ENCODE measurements around the gene MOSMO. TPM values are rescaled to one million over a fixed set of nuclear protein-coding genes. Genes with fewer than 3 reads are reported as not detected.
A peak's percentile ranks its signal among the peaks of the same experiment; 100 is the strongest.

The MOSMO gene
- total RNA-seq (2014; rRNA removed; shearing (Covaris generic)) (6.8 and 9.6 TPM in 2 replicates), total RNA-seq (2022) (9.8 TPM in 2 replicates), Bru-seq, nascent RNA (percentile 70 among the genes with signal in this experiment), BruChase-seq, experiment 1, labeled RNA remaining after a 6-hour chase (percentile 77 among the genes with signal in this experiment), BruChase-seq, experiment 2, labeled RNA remaining after a 2-hour chase (percentile 72 among the genes with signal in this experiment)
- long read RNA-seq, partial matches to known transcripts, result 0 of 2 reads
- long read RNA-seq, other reads (novel, unspliced or antisense), result 1 of 2 reads

- DNase-seq (ENCODE audit: low spot score), result peak; percentile 65
- Histone ChIP-seq H3K4me1 (ENCODE audit: insufficient read depth, low read length, poor library complexity, severe bottlenecking) (peaks cover 16% of the 10 kb centered on the region), H2AFZ (ENCODE audit: low read length) (peak within 1 kb of the TSS; percentile 97), H3K27ac (ENCODE audit: low read depth, low read length, poor library complexity, severe bottlenecking) (no peak within 1 kb of the TSS), H3K9me3 (ENCODE audit: low read length) (no peaks in the 10 kb centered on the region), H3K36me3 (ENCODE audit: insufficient read depth, low read length) (no peaks in the 10 kb centered on the region), H3K79me2 (ENCODE audit: insufficient read depth, low read depth, low read length) (peaks cover 5% of the 10 kb centered on the region; the same call in 1 of the 2 replicates), H3K4me3 (ENCODE audit: low read depth, low read length, poor library complexity, severe bottlenecking) (peak within 1 kb of the TSS; percentile 99), H3K4me2 (ENCODE audit: low read length) (peak within 1 kb of the TSS; percentile 97), H3K9me2 (ENCODE audit: insufficient read depth, low read length) (no peaks in the 10 kb centered on the region), H4K20me1 (ENCODE audit: insufficient read depth, low read length) (no peaks in the 10 kb centered on the region)
- POLR2A ChIA-PET, result interaction anchor here (1.2 to 1.9 kb wide), 4 partner anchors 29 to 70 kb away, joined by 3 to 8 read pairs (median 4); no protein-coding TSS in a partner anchor
- no peak for TF ChIP-seq EZH2phosphoT487 (IDR thresholded peaks at IDR 0.05; ENCODE audit: borderline replicate concordance, low read depth, low read length)
- no peak for TF ChIP-seq CTCF (conservative IDR thresholded peaks at IDR 0.05; ENCODE audit: low read length)
- no TSS peak for BruUV-seq (replicated peaks)
- intact Hi-C loops (cut with micrococcal nuclease; ENCODE audit: unreplicated experiment), result loop anchor here (5.0 kb wide), 1 partner anchor 290 kb away; the partner anchor contains the start of gene POLR3E
- CTCF ChIA-PET (ENCODE audit: unreplicated experiment), result interaction anchor here (1.2 kb wide), 1 partner anchor 181 kb away, joined by 3 read pairs; no protein-coding TSS in a partner anchor
These were observed at the start of gene MOSMO for GRCh38 chr16:22007509-22008214. Gene MOSMO (plus strand): TSS chr16:22008111. CDS start chr16:22008302, 191 bp downstream.

GRCh38 chr16:21959050-21959449 is 48.9 kb upstream of the MOSMO start:
- TF ChIP-seq EZH2phosphoT487 (IDR thresholded peaks at IDR 0.05; ENCODE audit: borderline replicate concordance, low read depth, low read length) (no peak), CTCF (conservative IDR thresholded peaks at IDR 0.05; ENCODE audit: low read length) (no peak)
- H4K20me1 ChIP-seq (ENCODE audit: insufficient read depth, low read length), result peaks cover 9% of the 10 kb centered on the region

More at GRCh38 chr16:21959050-21959449, 48.9 kb upstream of the MOSMO start:
- peaks cover 33% of the 10 kb centered on the region for H3K79me2 ChIP-seq (ENCODE audit: insufficient read depth, low read depth, low read length)
- H2AFZ ChIP-seq (ENCODE audit: low read length), result no peak overlapping the region
- H3K36me3 ChIP-seq (ENCODE audit: insufficient read depth, low read length), result peaks cover 88% of the 10 kb centered on the region
- no peaks in the 10 kb centered on the region for H3K9me3 ChIP-seq (ENCODE audit: low read length)
- CTCF ChIA-PET (ENCODE audit: unreplicated experiment), result no interaction called here
- no peaks in the 10 kb centered on the region for H3K9me2 ChIP-seq (ENCODE audit: insufficient read depth, low read length)
- no peak overlapping the region for H3K4me3 ChIP-seq (ENCODE audit: low read depth, low read length, poor library complexity, severe bottlenecking)
- no peak overlapping the region for H3K4me2 ChIP-seq (ENCODE audit: low read length)
- intact Hi-C loops (cut with micrococcal nuclease; ENCODE audit: unreplicated experiment), result no loop called here
- DNase-seq (ENCODE audit: low spot score), result no peak
- H3K27ac ChIP-seq (ENCODE audit: low read depth, low read length, poor library complexity, severe bottlenecking), result no peak overlapping the region
- POLR2A ChIA-PET, result no interaction called here
- H3K4me1 ChIP-seq (ENCODE audit: insufficient read depth, low read length, poor library complexity, severe bottlenecking), result peaks cover 19% of the 10 kb centered on the region
- BruUV-seq (replicated peaks), result no TSS peak

Measured in OCI-LY7 (cell line).